GM19193 (cell line): ENCODE results near the gene GREB1L.

Source experiments
- POLR2A ChIP-seq: IDR thresholded peaks from 4 replicates; pipeline ENCODE4 v1.6.1; 2011; ENCODE audit not compliant: insufficient read depth, insufficient read length; ENCODE audit errors: extremely low read depth

Gene GREB1L

DNA sequence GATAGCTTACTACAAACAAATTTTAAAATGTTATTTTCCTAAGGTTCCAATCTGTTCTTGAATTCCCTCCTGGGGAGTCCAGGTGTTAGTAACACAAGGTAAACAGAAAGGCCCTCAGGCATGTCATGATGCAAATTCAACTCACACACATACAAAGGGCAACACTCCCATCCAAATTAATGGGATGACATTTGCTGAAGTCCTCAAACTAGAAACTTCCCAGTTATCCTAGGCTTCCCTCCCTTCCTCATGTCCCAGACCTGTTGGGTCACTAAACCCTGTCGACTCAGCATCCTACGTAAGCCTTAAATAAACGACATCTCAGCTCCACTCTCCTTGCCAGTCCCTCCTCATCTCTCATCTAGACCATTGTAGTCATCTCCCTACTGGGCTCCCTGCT is 85.1 kb downstream of the GREB1L start:
- TF ChIP-seq POLR2A: no peak

GRCh38 chr18:21330122-21330701 is 88.2 kb downstream of the GREB1L start:
- TF ChIP-seq POLR2A: no peak

DNA sequence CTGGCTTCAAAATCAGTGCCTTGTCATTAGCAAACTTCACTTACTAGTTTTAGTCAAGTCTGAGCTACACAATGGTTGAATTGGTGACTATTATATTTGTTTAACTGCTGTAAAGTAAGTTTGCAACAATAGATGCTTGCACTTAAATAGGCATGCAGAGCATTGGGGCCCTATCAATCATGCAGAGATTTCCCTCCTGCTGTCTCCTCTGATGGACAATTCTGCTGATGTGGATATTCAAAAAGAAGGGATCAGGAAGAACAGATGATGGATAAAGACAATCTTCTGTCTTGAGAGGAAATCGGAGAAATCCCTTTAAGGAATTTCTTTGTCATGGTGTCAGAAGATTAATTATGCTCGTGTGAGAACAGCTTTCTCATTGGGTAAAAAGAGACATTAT is 89.0 kb downstream of the GREB1L start:
- no peak for TF ChIP-seq POLR2A

DNA sequence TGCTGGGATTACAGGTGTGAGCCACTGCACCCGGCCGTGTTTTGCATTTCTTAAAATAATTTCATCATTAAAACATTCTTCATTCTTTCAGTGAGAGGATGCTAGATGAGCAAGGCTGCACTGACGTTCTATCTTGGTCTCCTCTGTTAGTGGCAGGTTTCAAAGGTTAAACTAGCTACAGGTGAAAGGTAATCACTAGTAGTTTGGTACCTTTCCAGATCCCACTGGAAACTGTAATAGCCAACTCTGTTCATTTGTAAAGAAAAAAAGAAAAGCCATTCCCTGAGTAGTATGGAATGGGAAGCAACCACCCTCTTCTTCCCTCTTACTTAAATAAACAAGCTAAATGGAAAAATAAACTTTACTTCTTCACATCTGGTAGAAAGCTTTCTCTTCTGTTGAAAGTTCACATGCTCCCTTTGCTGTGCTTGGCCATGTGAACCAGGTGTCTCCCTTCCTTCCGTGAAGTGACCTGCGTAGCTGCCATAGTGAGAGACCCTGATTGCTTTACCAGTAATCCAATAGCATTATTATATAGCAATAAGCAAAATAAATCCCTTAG is 94.0 kb downstream of the GREB1L start:
- no peak for TF ChIP-seq POLR2A

DNA sequence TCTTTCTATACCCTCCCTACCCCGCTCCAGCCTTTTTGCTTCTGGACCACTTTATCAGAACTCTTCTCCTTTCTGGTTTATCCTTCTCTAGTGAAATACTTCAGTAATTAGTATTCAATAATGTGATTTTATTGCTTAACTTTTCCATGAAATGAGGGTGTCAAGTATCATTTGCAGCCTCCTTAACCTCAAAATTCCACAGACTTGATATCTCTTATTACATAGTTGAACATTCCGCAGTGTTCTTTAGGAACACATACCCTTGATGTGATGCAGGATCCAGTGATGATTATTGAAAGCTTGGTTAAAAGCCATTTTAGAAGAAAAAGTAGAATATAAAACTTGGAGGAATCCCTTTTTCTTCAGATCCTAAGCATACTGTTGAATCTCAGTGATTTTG is 94.8 kb downstream of the GREB1L start:
- no peak for TF ChIP-seq POLR2A

DNA sequence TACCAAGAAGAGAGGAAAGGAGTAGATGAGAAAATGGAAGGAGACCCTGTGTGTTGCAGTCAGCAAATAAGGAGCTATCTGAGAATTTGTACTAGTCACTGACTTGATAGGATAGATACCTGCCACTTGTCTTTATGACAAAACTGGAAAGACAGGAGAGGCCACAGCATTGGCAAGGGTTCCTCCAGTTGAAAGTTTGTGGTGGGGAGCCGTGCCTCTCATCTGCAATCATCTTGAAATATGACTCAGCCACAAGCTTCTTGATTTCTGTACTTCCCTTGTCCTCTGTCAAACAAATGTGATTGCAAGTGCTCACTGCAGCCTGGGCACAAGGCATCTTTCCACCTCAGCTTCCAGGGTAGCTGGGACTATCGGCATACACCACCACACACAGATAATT is 99.1 kb downstream of the GREB1L start:
- TF ChIP-seq POLR2A: no peak

DNA sequence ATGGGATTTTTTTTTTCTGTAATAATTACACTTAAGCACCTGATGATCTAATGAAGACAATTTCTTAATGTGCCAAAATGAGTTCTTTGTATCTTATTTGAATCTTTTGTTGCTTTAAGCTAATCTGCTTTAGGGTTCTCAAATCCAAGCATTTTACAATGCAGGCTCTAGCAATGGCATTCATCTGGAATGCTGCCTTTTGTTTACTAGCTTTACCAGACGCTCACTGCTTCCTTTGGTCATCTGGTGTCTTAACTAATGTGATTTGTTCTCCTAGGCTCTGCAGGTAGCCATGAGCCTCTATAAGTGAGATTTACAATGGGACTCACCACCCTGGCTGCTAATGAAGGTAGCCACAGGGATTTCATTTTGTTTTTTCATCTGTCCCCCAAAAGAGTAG is 100.3 kb downstream of the GREB1L start:
- no peak for TF ChIP-seq POLR2A

GRCh38 chr18:21344860-21345259 is 102.8 kb downstream of the GREB1L start:
- TF ChIP-seq POLR2A: no peak

- TF ChIP-seq POLR2A: no peak
Observed at GRCh38 chr18:21345840-21346239, 103.8 kb downstream of the GREB1L start.

DNA sequence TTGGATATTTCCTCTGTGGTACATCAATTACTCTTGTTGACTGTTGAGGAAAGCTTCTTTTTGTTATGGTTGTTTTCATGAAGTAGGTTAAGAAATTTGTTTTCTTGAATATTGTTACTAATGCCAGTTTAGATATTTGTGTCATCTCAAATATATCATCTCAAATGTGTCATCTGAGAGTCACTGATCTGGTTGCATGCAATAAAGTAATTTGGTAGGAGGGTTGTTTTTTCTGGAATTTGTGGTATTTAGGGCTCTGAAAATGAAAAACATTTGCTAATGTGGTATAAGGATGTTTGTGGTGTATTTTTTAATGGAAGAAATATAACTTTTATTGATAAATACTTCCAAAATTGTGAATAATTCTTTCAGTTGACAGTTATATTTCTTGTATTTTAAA is 117.7 kb downstream of the GREB1L start:
- TF ChIP-seq POLR2A: no peak

DNA sequence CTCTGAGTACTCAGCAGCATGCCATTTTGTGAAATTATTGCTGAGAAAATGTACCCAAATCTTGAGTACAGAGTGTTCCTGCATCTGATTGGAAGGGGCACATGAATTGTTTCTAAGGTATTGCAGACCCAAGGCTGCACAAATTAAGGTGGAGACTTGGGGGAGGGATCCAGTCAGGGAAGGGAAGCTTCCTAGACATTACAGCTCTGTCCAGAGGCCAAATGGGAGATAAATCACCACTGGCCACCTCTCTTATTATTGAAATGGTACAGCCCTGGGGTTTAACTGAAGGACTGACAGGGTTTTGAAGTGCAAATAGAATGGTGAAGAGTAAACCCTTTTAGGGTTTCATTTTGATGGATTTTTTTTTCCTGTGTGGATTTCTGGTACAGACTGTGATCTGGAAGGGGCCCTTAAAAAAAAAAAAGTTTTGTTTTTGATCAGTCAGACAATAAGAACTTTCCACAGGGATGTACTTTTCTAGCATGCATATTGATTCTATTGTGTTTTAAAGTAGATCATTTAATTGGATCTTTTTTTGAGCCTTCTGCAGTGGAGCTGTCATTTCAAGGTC is 119.4 kb downstream of the GREB1L start:
- TF ChIP-seq POLR2A: no peak

- TF ChIP-seq POLR2A: no peak
Observed at GRCh38 chr18:21362831-21363230, 120.8 kb downstream of the GREB1L start.

DNA sequence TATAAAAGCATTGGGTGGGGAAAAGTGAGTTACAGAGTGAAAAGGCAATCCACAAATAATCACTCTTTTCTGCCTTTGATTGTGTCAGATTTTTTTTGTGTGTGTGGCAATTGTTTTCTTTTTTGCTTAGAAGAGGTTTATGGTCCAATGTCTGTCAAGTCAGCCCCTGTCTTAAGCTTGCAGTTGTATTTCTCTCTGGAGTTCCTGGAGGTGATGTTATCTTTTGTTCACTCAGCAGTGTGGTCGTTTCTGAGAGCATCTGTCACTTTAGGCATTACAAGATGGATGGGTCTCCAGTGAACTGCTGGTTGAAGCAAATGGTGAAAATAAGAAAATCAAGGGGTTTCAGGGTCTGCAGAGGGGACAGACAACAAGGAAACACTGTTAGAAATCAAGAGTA is 121.3 kb downstream of the GREB1L start:
- TF ChIP-seq POLR2A: no peak

DNA sequence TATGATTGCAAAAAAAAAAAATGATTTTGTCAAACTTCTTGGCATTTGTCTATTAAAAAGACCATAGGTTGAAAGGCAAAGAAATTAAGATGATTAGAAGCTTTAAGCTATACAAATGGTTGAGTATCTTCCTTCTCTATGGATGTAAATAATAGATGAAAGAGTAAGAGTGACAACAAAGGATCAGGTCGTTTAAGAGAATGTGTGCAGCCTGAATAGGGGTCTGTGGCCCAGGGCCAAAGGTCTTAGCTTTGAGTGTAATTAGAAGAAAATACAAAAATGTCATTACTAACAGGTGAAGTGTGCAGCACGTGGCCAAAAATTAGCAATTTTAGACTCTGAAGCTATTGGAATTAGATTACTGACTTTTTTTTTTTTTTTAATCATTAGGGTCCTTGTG is 122.4 kb downstream of the GREB1L start:
- TF ChIP-seq POLR2A: no peak

DNA sequence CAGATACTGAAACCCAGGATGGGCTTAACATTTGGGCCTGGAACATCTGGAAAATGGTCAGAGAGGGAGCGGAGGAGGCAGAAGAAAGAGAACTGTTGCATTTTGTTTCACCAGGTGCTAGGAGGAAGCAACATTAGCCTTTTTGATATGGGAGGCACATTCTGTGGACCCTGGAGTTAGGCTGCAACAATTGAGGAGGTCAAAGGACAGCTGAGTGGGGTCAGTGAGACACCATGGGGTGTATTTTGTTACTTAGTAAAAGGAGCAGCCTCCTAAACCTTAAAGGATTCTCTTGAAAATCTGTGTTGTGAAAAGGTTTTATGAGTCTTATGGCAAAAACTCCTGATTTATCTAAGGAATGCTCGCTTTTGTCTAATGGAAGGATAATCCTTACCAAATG is 124.9 kb downstream of the GREB1L start:
- no peak for TF ChIP-seq POLR2A

- no peak for TF ChIP-seq POLR2A
Observed at GRCh38 chr18:21369146-21369545, 127.1 kb downstream of the GREB1L start.

- TF ChIP-seq POLR2A: no peak
Observed at GRCh38 chr18:21383031-21383430, 141.0 kb downstream of the GREB1L start.
